Glutamatergic neuron (in vitro differentiated cells): ENCODE data around the gene MGARP. TPM values are rescaled to one million over a fixed set of nuclear protein-coding genes. Genes with fewer than 3 reads are reported as not detected.

ENCODE experiments used
- DNase-seq: peaks from one replicate; pipeline ENCODE4 v3.0.0; 2022
- H3K27ac Mint-ChIP-seq: one replicate; pipeline ENCODE4 v1.8.0; 2020; ENCODE audit warnings: mild to moderate bottlenecking, mixed read lengths, inconsistent platforms; ENCODE audit not compliant: unreplicated experiment
- H3K27me3 Mint-ChIP-seq: one replicate; pipeline ENCODE4 v1.8.0; 2020; ENCODE audit warnings: mild to moderate bottlenecking, moderate library complexity, mixed read lengths, inconsistent platforms; ENCODE audit not compliant: unreplicated experiment
- H3K36me3 Mint-ChIP-seq: one replicate; pipeline ENCODE4 v1.8.0; 2020; ENCODE audit warnings: mild to moderate bottlenecking, mixed read lengths, inconsistent platforms; ENCODE audit not compliant: unreplicated experiment
- H3K4me1 Mint-ChIP-seq: one replicate; pipeline ENCODE4 v1.8.0; 2020; ENCODE audit warnings: mild to moderate bottlenecking, low read depth, mixed read lengths, inconsistent platforms; ENCODE audit not compliant: unreplicated experiment
- H3K4me3 Mint-ChIP-seq: one replicate; pipeline ENCODE4 v1.8.0; 2020; ENCODE audit warnings: mild to moderate bottlenecking, mixed read lengths, inconsistent platforms; ENCODE audit not compliant: unreplicated experiment
- H3K9me3 Mint-ChIP-seq: one replicate; pipeline ENCODE4 v1.8.0; 2020; ENCODE audit warnings: mild to moderate bottlenecking, moderate library complexity, mixed read lengths, inconsistent platforms; ENCODE audit not compliant: unreplicated experiment
- total RNA-seq: library from RNA; stranded (reverse); fragmentation: NEBNext Ultra II Directional; extraction: Animal tissue kit (Norgen Biotek cat#: 25700); gene quantifications from one replicate; pipeline ENCODE4 v1.2.1, GENCODE V29; 2021; ENCODE audit not compliant: unreplicated experiment
- TF ChIP-seq, protein P1 (sequence below): fragments of 200-600 bp; sonication (generic); IDR thresholded peaks from one replicate; pipeline ENCODE4 v1.5.0; 2021; ENCODE audit not compliant: partially characterized antibody, unreplicated experiment

Gene MGARP
- total RNA-seq, 1 donor from 2014 or later: 0.69 TPM

DNA sequence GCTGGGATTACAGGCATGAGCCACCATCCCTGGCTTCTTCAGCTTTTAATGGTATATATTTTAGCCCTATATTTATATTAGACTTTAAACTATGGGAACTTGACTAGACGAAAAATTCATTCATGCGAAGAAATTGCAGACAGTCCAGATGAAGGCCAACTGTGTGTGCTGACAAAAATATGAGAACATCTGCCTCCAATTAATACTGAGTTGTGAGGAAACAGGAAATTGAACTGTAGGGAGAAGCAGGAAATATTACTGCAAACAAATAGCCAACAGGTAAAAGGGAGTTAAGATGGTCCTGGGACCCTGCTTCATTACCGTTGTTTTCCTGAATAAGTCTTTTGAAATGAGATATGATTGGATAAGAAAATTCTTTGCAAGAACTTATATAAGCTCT lies 26.3 kb downstream of the MGARP start:
- H3K27ac Mint-ChIP-seq: no peak overlapping the region

DNA sequence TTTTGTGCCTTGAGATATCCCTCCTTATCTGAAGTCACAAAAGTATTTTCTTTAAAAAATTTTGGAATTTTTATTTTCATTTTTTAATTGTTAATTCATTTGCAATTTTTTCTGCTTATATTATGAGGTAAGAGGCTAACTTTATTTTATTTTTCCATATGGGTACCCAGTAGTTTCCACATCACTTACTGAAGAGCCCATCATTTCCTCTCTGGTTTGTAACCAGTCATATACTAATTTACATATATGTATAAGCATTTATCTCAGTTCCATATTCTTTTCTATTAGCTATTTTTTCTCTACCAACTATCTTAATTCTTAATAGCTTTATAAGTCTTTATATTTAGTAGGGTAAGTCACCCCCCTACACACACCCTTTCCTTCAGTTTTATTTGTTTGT lies 27.0 kb downstream of the MGARP start:
- no peak for DNase-seq
- peaks cover 4% of the 10 kb centered on the region for H3K27me3 Mint-ChIP-seq
- H3K4me3 Mint-ChIP-seq: no peak overlapping the region
- no peak overlapping the region for H3K27ac Mint-ChIP-seq
- H3K36me3 Mint-ChIP-seq: no peaks in the 10 kb centered on the region
- no peaks in the 10 kb centered on the region for H3K4me1 Mint-ChIP-seq
- TF ChIP-seq, protein P1, sequence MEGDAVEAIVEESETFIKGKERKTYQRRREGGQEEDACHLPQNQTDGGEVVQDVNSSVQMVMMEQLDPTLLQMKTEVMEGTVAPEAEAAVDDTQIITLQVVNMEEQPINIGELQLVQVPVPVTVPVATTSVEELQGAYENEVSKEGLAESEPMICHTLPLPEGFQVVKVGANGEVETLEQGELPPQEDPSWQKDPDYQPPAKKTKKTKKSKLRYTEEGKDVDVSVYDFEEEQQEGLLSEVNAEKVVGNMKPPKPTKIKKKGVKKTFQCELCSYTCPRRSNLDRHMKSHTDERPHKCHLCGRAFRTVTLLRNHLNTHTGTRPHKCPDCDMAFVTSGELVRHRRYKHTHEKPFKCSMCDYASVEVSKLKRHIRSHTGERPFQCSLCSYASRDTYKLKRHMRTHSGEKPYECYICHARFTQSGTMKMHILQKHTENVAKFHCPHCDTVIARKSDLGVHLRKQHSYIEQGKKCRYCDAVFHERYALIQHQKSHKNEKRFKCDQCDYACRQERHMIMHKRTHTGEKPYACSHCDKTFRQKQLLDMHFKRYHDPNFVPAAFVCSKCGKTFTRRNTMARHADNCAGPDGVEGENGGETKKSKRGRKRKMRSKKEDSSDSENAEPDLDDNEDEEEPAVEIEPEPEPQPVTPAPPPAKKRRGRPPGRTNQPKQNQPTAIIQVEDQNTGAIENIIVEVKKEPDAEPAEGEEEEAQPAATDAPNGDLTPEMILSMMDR: no peak
- H3K9me3 Mint-ChIP-seq: no peaks in the 10 kb centered on the region

More for the DNA sequence above, 26.3 kb downstream of the MGARP start:
- Mint-ChIP-seq H3K4me1 (no peaks in the 10 kb centered on the region), H3K4me3 (no peak overlapping the region), H3K36me3 (no peaks in the 10 kb centered on the region), H3K9me3 (no peaks in the 10 kb centered on the region), H3K27me3 (peaks cover 4% of the 10 kb centered on the region)
- TF ChIP-seq, protein P1: no peak
- DNase-seq: no peak

DNA sequence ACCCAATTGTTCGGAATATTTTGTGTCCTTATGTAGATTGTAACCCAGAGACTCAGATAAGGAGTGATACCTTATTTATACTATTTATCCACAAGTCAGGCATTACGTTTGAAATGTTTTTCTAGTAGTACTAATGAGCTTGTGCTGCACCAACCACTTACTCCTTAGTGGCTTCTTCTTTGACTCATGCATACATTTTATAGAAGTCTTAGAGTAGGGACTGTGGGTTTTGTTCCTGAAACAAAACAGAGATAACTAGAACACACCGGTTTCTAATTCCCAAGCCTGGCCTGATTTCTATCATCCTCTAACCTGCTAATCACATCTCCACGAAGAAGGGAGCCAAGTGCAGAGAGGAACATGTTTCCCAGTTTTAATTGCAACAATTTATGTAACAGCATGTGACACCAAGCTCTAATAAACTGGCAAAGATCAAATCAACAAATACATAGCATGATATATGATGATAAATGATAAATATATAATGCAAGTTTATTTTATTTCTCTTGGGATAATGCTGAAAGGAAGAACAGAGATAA lies 32.3 kb downstream of the MGARP start:
- H3K36me3 Mint-ChIP-seq: no peaks in the 10 kb centered on the region
- TF ChIP-seq, protein P1: no peak
- H3K4me3 Mint-ChIP-seq: no peak overlapping the region
- no peaks in the 10 kb centered on the region for H3K27me3 Mint-ChIP-seq
- no peaks in the 10 kb centered on the region for H3K4me1 Mint-ChIP-seq
- H3K27ac Mint-ChIP-seq: no peak overlapping the region
- no peaks in the 10 kb centered on the region for H3K9me3 Mint-ChIP-seq
- no peak for DNase-seq

DNA sequence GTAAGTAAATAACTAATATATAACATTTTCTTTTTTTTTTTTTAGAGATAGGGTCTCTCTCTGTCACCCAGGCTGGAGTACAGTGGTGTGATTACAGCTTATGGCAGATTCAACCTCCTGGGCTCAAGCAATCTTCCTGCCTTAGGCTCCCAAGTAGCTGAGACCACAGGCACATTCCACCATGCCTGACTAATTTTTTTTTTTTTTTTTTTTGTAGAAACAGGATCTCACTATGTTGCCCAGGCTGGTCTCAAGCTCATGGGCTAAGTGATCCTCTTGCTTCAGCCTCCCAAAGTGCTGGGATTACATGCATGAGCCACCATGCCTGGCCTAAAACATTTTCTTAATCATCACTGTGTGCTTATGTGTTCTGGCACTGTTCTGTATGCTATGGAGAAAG lies 32.8 kb downstream of the MGARP start:
- TF ChIP-seq, protein P1: no peak
- no peaks in the 10 kb centered on the region for H3K4me1 Mint-ChIP-seq
- no peaks in the 10 kb centered on the region for H3K36me3 Mint-ChIP-seq
- no peaks in the 10 kb centered on the region for H3K27me3 Mint-ChIP-seq
- H3K27ac Mint-ChIP-seq: no peak overlapping the region
- no peak for DNase-seq
- no peak overlapping the region for H3K4me3 Mint-ChIP-seq
- no peaks in the 10 kb centered on the region for H3K9me3 Mint-ChIP-seq

DNA sequence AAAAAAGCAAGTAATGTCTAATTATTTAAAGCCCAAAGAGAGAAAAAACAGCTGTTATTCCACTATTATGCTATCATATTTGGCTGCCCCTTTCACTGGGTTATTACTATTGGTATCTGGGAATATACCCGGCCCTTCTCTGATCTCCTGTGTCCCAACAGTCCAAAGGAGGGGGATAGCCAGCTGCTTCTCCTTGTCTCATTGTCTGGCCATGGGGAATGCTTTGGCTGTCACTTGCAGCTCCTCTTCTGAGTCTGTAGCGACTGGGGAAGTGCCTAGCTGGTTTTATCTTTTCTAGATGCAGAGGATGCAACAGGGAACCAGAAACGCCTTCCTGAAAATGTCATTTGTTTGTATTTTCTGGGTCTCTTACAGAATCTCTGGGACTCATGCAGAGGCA lies 33.9 kb downstream of the MGARP start:
- no peak overlapping the region for H3K27ac Mint-ChIP-seq
- H3K36me3 Mint-ChIP-seq: no peaks in the 10 kb centered on the region
- TF ChIP-seq, protein P1: no peak
- no peak overlapping the region for H3K4me3 Mint-ChIP-seq
- H3K9me3 Mint-ChIP-seq: no peaks in the 10 kb centered on the region
- no peaks in the 10 kb centered on the region for H3K27me3 Mint-ChIP-seq
- H3K4me1 Mint-ChIP-seq: no peaks in the 10 kb centered on the region
- no peak for DNase-seq
